ENCODE data around the gene HOXC10. TPM values are rescaled to one million over a fixed set of nuclear protein-coding genes. Genes with fewer than 3 reads are reported as not detected.
A peak's percentile ranks its signal among the peaks of the same experiment; 100 is the strongest.

Gene HOXC10
- total RNA-seq, 4 donors from 2014 or later: 1.3 to 12.4 (median 3.2) TPM; not detected in 1

GRCh38 chr12:53993162-53994008, 8.4 kb downstream of the HOXC10 start:
- peaks cover 0 to 23% of the 10 kb centered on the region in 2 donors for H3K4me1 ChIP-seq
- DNase-seq: no peak

GRCh38 chr12:53994009-53994263, 9.0 kb downstream of the HOXC10 start:
- intact Hi-C loops (cut with DNase I; ENCODE audit: low total_unique reads): no loop called here
- H3K4me3 ChIP-seq: peak overlapping the region in 1 of 2 donors; percentile 31
- TF ChIP-seq CTCF (IDR thresholded peaks at IDR 0.05) (no peak), POLR2A (IDR thresholded peaks at IDR 0.05) (no peak)
- H3K27ac ChIP-seq: no peak overlapping the region
- DNase-seq: no peak
- H3K36me3 ChIP-seq: no peaks in the 10 kb centered on the region
- H3K9me3 ChIP-seq: no peaks in the 10 kb centered on the region
- peaks cover 0 to 23% of the 10 kb centered on the region in 2 donors for H3K4me1 ChIP-seq
- peaks cover 20 to 93% of the 10 kb centered on the region in 2 donors for H3K27me3 ChIP-seq

More at GRCh38 chr12:53993162-53994008, 8.4 kb downstream of the HOXC10 start:
- TF ChIP-seq CTCF (IDR thresholded peaks at IDR 0.05) (no peak), POLR2A (IDR thresholded peaks at IDR 0.05) (no peak)
- intact Hi-C loops (cut with DNase I; ENCODE audit: low total_unique reads): no loop called here
- no peaks in the 10 kb centered on the region for H3K9me3 ChIP-seq
- peaks cover 21 to 93% of the 10 kb centered on the region in 2 donors for H3K27me3 ChIP-seq
- H3K36me3 ChIP-seq: no peaks in the 10 kb centered on the region
- H3K27ac ChIP-seq: no peak overlapping the region
- H3K4me3 ChIP-seq: no peak overlapping the region

- Histone ChIP-seq H3K27ac (peak overlapping the region in 1 of 2 donors; percentile 47), H3K4me1 (peaks cover 0 to 23% of the 10 kb centered on the region in 2 donors), H3K36me3 (no peaks in the 10 kb centered on the region), H3K27me3 (peaks cover 25 to 92% of the 10 kb centered on the region in 2 donors), H3K4me3 (peak overlapping the region in 1 of 2 donors; percentile 31), H3K9me3 (no peaks in the 10 kb centered on the region)
- TF ChIP-seq CTCF (IDR thresholded peaks at IDR 0.05) (no peak), POLR2A (IDR thresholded peaks at IDR 0.05) (no peak)
- intact Hi-C loops (cut with DNase I; ENCODE audit: low total_unique reads): no loop called here
- no peak for DNase-seq
Observed at GRCh38 chr12:53994264-53995001, 9.5 kb downstream of the HOXC10 start.

GRCh38 chr12:53995002-53995377, 10.0 kb downstream of the HOXC10 start:
- H3K9me3 ChIP-seq: no peaks in the 10 kb centered on the region
- H3K27me3 ChIP-seq: peaks cover 29 to 94% of the 10 kb centered on the region in 2 donors
- peaks cover 0 to 23% of the 10 kb centered on the region in 2 donors for H3K4me1 ChIP-seq
- no peaks in the 10 kb centered on the region for H3K36me3 ChIP-seq
- DNase-seq: no peak
- peak overlapping the region in 1 of 2 donors; percentile 31 for H3K4me3 ChIP-seq
- H3K27ac ChIP-seq: peak overlapping the region in 1 of 2 donors; percentile 47
- intact Hi-C loops (cut with DNase I; ENCODE audit: low total_unique reads): no loop called here
- no peak for TF ChIP-seq POLR2A (IDR thresholded peaks at IDR 0.05)
- no peak for TF ChIP-seq CTCF (IDR thresholded peaks at IDR 0.05)
